HG03558 (cell line): ENCODE measurements around the gene SLC66A2.

Experiments used
- ATAC-seq: cut with Tn5 transposase; IDR thresholded peaks from one replicate; pipeline ENCODE4 v1.9.1; 2021; ENCODE audit warnings: moderate number of reproducible peaks; ENCODE audit not compliant: unreplicated experiment; ENCODE audit errors: extremely low read depth

SLC66A2 gene

DNA sequence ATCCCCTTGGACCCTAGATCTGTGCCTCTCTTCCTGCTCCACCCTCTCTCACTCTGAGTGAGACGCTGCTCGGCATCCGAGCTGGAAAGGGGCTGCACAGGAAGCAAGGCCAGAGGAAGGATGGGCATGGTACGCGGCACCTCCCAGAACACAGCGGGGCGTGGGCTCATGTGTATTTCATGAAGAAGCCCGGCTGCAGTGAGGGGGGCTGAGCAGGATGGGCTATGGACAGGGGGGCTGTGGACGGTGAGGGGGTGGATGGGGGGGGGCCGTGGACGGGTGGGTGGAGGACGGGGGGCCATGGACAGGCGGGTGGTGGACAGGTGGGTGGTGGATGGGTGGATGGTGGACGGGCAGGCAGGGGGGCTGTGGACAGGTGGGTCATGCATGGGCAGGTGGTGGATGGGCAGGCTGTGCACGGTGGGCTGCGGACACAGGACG, 28.5 kb downstream of the SLC66A2 start:
- ATAC-seq, result no peak

DNA sequence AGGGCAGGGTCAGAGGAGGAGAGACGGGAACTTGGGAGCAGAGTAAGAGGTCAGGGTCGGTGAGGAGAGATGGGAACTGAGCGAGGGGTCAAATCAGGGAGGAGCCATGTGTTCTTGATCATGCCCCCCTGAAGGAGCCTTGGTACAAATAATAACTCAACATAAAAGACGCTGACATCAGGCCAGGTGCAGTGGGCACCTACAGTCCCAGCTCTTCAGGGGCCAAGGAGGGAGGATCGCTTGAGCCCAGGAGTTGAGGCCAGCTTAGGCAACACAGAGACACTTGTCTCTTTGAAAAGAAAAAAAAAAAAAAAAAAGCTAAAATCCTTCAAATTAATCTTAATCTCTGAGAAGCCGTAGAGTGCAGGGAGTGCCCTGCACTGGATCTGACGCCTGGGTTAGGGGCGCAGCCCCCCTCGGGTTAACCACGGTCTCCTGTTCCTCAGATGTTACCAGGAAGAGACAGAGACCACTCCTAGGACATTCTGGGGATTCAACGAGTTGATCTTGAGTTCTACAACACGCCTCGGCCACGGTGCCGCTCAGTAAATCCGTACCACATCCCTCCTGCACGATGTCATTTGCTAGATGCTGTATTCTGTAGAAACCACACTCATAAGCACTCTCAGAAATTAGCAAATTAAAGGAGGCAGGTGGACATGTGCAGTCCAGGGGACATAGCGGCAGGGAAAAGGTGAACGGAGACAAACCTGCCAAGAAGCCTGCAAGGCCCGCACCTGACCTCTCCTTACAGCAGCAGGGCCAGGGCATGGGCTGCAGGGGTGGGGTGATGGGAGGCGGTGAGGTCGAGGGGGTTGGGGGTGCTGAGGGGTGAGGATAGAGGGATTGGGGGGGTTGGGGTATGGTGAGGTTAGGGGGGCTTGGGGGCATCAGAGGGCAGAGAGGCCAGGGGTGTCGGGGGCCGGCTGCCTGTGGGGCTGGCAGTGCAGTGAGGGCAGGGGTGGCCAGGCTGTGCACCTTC, 29.2 kb downstream of the SLC66A2 start:
- no peak for ATAC-seq

GRCh38 chr18:79919089-79919488, 32.4 kb downstream of the SLC66A2 start:
- ATAC-seq, result no peak

DNA sequence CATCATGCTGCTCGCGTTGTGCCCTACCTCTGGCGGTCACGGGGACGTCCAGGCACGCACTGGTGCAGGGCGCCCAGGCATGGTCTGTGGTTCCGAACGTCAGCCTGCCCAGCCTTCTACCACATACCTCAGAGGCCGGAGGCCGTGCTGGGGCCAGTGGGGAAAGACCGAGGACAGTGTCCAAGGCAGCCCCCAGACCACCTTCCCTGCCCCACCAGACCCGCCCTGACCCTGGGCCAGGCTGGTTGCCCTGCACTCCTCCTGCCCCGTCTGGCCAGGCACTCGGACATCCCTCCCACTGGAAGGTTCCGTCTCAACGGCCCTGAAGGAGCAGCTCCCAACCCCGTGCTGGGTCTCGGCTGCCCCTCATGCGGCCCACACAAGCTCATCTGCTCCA, 32.8 kb downstream of the SLC66A2 start:
- ATAC-seq, result no peak

DNA sequence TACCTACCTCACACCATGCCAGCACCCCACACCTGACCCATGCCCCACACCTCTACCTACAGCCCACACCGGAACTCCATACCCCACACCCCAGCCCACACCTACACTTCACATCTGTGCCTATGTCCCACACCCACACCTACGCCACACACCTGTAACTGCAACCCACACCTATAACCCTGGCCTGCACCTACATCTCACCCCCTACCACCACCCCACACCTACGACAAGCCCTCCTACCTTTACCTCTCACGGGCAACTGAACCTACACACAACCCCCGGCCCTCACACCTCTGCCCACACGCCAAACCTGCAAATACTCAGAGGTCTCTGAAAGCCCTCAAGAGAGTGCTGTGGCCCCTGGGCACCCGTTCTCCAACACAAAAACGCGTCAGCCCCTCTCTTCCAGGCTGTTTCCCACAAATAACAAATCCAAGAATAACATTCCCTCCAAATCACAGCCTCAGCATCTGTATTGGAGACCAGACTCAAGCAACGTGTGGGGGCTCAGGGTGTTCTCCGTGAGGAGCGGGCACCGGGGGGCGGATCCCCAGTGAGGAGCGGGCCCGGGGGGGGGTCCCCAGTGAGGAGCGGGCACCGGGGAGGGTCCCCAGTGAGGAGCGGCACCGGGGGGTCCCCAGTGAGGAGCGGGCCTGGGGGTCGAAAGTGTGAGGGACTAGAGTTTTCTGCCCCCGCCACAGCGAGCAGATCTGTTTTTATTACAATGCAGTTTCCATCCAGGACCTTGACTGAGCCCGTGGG, 33.4 kb downstream of the SLC66A2 start:
- no peak for ATAC-seq

GRCh38 chr18:79917169-79917852, 34.1 kb downstream of the SLC66A2 start:
- ATAC-seq, result no peak

- ATAC-seq, result no peak
These were observed 34.8 kb downstream of the SLC66A2 start for GRCh38 chr18:79916546-79917168.

DNA sequence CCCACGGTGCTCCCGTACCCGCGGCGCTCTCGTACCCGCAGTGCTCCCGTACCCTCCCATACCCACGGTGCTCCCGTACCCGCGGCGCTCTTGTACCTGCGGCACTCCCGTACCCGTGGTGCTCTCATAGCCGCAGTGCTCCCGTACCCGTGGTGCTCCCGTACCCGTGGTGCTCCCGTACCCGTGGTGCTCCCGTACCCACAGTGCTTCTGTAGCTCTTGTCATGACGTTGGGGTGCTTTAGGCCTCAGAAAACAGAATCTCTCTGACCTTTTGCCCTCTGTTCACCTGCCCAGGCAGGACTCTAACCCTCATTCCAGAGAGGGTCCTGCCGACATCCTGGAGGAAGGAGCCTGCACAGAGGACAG, 35.3 kb downstream of the SLC66A2 start:
- no peak for ATAC-seq

- no peak for ATAC-seq
These were observed 36.0 kb downstream of the SLC66A2 start for GRCh38 chr18:79915161-79916127.

DNA sequence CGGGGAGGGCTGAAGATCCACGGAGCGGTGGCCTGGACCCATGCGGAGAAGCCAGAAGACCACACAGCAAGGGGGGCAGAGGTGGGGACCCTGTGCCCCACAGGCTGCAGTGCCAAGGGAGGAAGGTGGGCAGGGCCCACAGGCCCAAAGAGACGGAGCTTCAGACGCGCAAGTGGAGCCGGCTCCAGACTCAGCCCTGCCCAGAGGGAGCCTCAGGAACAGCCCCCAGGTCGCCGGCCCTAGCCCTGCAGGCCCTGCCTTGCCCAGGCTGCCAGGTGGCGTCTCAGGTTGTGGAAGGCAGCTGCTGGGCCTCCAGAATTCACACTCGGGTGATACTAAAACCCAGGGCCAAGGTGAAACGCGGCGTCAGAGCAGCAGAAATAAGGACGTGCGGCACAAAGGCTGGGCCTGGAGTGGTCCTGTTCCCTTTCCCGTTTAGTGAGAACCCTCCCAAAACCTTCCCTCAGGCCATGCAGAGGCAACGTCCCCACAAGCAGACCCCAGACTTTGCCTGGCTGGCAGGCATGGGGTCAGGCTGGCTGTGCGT, 36.8 kb downstream of the SLC66A2 start:
- no peak for ATAC-seq

- no peak for ATAC-seq
These were observed 38.2 kb downstream of the SLC66A2 start for GRCh38 chr18:79912994-79913831.

- no peak for ATAC-seq
These were observed 39.0 kb downstream of the SLC66A2 start for GRCh38 chr18:79912409-79912991.

DNA sequence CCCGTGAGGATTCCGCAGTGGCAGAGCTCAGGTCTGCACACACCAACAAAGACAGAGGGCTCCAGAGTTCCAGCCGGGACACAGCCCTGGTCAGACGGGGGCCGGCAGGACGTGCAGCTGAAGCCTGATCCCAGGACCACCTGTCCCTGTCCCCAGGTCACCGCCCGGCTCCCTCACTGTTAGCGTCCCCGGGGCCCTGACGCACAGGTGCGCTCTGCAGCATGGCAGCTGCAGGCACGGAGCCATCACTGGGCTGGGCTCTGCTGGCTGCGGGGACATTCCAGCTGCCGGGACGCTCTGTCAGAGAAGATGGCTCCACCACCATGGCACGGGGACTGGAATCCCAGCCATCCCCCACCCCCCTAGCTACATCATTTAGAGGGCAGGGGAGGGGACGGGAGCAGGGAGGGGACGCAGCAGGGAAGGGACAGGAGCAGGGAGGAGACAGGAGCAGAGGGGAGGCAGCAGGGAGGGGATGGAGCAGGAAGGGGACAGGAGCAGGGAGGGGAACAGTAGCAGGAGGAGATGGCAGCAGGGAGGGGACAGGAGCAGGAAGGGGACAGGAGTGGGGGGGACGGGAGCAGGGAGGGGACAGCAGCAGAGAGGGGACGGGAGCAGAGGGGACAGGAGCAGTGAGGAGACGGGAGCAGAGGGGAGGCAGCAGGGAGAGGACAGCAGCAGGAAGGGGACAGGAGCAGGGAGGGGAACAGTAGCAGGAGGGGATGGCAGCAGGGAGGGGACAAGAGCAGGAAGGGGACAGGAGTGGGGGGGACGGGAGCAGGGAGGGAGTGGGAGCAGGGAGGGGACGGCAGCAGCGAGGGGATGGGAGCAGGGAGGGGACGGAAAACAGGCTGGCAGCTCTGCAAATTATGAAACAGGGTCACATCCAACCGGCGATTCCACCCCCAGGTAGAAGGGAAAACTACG, 39.8 kb downstream of the SLC66A2 start:
- ATAC-seq, result no peak

DNA sequence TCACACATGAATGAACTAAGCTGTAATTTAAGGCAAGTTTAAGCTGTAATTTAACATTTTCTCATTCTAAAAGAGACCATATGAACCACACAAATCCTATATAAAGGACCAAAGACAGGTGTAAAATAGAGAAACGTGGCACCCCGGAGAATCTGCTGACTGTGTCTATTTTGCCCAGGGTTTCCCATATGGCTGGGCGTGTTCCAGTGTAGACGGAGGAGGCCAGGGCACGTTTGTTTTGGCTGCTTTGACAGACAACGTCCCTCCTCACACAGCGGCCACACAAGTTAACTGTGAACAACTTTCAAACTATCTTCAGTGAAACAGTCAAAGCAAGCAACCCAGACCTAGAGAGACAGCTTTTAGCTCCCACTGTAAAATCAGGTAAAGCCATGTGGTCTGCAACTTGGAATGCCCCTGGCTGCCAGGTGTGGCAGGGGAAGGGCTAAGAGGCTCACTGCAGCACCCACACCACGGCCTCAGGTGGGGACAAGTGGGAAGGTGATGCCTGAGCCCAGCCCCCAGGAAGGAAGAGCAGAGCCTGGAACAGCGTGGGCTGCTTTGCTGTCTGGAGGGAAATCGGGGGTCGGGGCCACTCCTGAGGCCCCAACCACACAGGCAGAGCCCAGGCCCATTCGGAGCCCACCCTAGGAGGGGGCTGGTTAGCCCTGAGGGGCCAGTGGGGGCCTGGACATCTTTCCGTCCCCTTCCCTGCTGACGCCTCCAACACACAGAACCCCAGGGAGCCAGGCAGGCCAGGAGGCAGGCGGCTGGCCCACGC, 40.7 kb downstream of the SLC66A2 start:
- ATAC-seq, result no peak

GRCh38 chr18:79906706-79907105, 44.7 kb downstream of the SLC66A2 start:
- no peak for ATAC-seq

- ATAC-seq, result no peak
These were observed 45.5 kb downstream of the SLC66A2 start for GRCh38 chr18:79905993-79906392.
